GM18499 (cell line): ENCODE data around the gene BICD1.
"Not testable (repeated sequence)": the region's sequence is repeated elsewhere in the genome, so short reads cannot be mapped to it uniquely, and the experiment has no call there.

Experiments used
- ATAC-seq: cut with Tn5 transposase; IDR thresholded peaks from one replicate; pipeline ENCODE4 v1.9.1; 2021; ENCODE audit warnings: moderate number of reproducible peaks; ENCODE audit not compliant: insufficient read depth, unreplicated experiment

The BICD1 gene

GRCh38 chr12:32106517-32107358 is at the start of gene BICD1:
Gene BICD1, plus strand, starts transcription at chr12:32106847. Its CDS starts 485 bp downstream, at chr12:32107332.
- ATAC-seq, result peak; percentile 41

GRCh38 chr12:32061033-32061432 is 45.6 kb upstream of the BICD1 start:
- ATAC-seq, result no peak

GRCh38 chr12:32062881-32063280 is 43.8 kb upstream of the BICD1 start:
- no peak for ATAC-seq

GRCh38 chr12:32063796-32064195 is 42.9 kb upstream of the BICD1 start:
- no peak for ATAC-seq

GRCh38 chr12:32066206-32066605 is 40.4 kb upstream of the BICD1 start:
- no peak for ATAC-seq

GRCh38 chr12:32069071-32069470 is 37.6 kb upstream of the BICD1 start:
- no peak for ATAC-seq

GRCh38 chr12:32069731-32070130 is 36.9 kb upstream of the BICD1 start:
- no peak for ATAC-seq

- ATAC-seq, result no peak
Measured at GRCh38 chr12:32070370-32070769, 36.3 kb upstream of the BICD1 start.

GRCh38 chr12:32072102-32072501 is 34.5 kb upstream of the BICD1 start:
- no peak for ATAC-seq

GRCh38 chr12:32074432-32074831 is 32.2 kb upstream of the BICD1 start:
- no peak for ATAC-seq

- ATAC-seq, result no peak
Measured at GRCh38 chr12:32076941-32077340, 29.7 kb upstream of the BICD1 start.

- no peak for ATAC-seq
Measured at GRCh38 chr12:32080435-32080834, 26.2 kb upstream of the BICD1 start.

GRCh38 chr12:32083489-32083888 is 23.2 kb upstream of the BICD1 start:
- no peak for ATAC-seq

GRCh38 chr12:32084017-32084688 is 22.5 kb upstream of the BICD1 start:
- ATAC-seq, result no peak

GRCh38 chr12:32084753-32085152 is 21.9 kb upstream of the BICD1 start:
- ATAC-seq, result no peak

GRCh38 chr12:32087306-32087705 is 19.3 kb upstream of the BICD1 start:
- no peak for ATAC-seq

GRCh38 chr12:32089156-32089555 is 17.5 kb upstream of the BICD1 start:
- no peak for ATAC-seq

GRCh38 chr12:32089586-32089985 is 17.1 kb upstream of the BICD1 start:
- ATAC-seq, result no peak

- no peak for ATAC-seq
Measured at GRCh38 chr12:32091696-32092095, 15.0 kb upstream of the BICD1 start.

GRCh38 chr12:32098112-32098511 is 8.5 kb upstream of the BICD1 start:
- no peak for ATAC-seq

- not testable (repeated sequence) for ATAC-seq
Measured at GRCh38 chr12:32099275-32099674, 7.4 kb upstream of the BICD1 start.

- ATAC-seq, result no peak
Measured at GRCh38 chr12:32100361-32100760, 6.3 kb upstream of the BICD1 start.
